DOHH2 (cell line): Measurements from ENCODE around the gene CYBA.
A peak's percentile ranks its signal among the peaks of the same experiment; 100 is the strongest.

ENCODE experiments used
- H3F3A ChIP-seq: fragments of 200-600 bp; sonication (generic), shearing (Covaris generic); 2 replicates; pipeline ENCODE4 v1.6.0; 2016; ENCODE audit warnings: antibody characterized with exemption, mild to moderate bottlenecking; ENCODE audit not compliant: control insufficient read depth, insufficient read depth
- H3K27ac ChIP-seq: fragments of 200-600 bp; sonication (generic); 2 replicates; pipeline ENCODE4 v1.5.1; 2014; ENCODE audit warnings: low read depth, mild to moderate bottlenecking, low read length, moderate library complexity
- H3K27me3 ChIP-seq: fragments of 200-600 bp; sonication (generic); 2 replicates; pipeline ENCODE4 v1.6.1; 2014; ENCODE audit warnings: mild to moderate bottlenecking, low read length, mixed read lengths; ENCODE audit not compliant: control insufficient read depth
- H3K36me3 ChIP-seq: fragments of 200-600 bp; sonication (generic); 2 replicates; pipeline ENCODE4 v1.6.1; 2014; ENCODE audit warnings: mild to moderate bottlenecking, low read length, moderate library complexity, mixed read lengths; ENCODE audit not compliant: control insufficient read depth
- H3K4me1 ChIP-seq: fragments of 200-600 bp; sonication (generic); 2 replicates; pipeline ENCODE4 v1.6.1; 2014; ENCODE audit warnings: mild to moderate bottlenecking, low read length, mixed read lengths; ENCODE audit not compliant: control insufficient read depth
- H3K4me2 ChIP-seq: fragments of 200-600 bp; sonication (generic); 2 replicates; pipeline ENCODE4 v1.6.0; 2014; ENCODE audit warnings: mild to moderate bottlenecking, low read length, moderate library complexity
- H3K4me3 ChIP-seq: fragments of 200-600 bp; sonication (generic); 2 replicates; pipeline ENCODE4 v1.5.1; 2014; ENCODE audit warnings: mild to moderate bottlenecking, low read length, mixed read lengths
- H3K79me2 ChIP-seq: fragments of 200-600 bp; sonication (generic); 2 replicates; pipeline ENCODE4 v1.6.1; 2014; ENCODE audit warnings: mild to moderate bottlenecking, low read length, mixed read lengths; ENCODE audit not compliant: control insufficient read depth
- H3K9me2 ChIP-seq: fragments of 200-600 bp; sonication (generic); replicated peaks from 2 replicates; pipeline ENCODE4 v1.6.1; 2014; ENCODE audit warnings: mild to moderate bottlenecking, low read length, mixed read lengths; ENCODE audit not compliant: control insufficient read depth
- H3K9me3 ChIP-seq: fragments of 200-600 bp; sonication (generic); 2 replicates; pipeline ENCODE4 v1.6.1; 2014; ENCODE audit warnings: antibody characterized with exemption, low read length, mixed read lengths; ENCODE audit not compliant: control insufficient read depth, insufficient read depth
- H4K20me1 ChIP-seq: fragments of 200-600 bp; sonication (generic); 2 replicates; pipeline ENCODE4 v1.6.0; 2014; ENCODE audit warnings: low read depth, mild to moderate bottlenecking, antibody characterized with exemption, low read length, moderate library complexity; ENCODE audit not compliant: control insufficient read depth, insufficient read depth
- EZH2phosphoT487 ChIP-seq: fragments of 200-600 bp; sonication (generic); IDR thresholded peaks from 2 replicates; pipeline ENCODE4 v1.6.1; 2017; ENCODE audit warnings: borderline replicate concordance, mild to moderate bottlenecking, antibody characterized with exemption, low read length, moderate library complexity, mixed read lengths
- TF ChIP-seq, protein P1 (sequence below): fragments of 200-600 bp; sonication (generic); IDR thresholded peaks from one replicate; pipeline ENCODE4 v1.5.1; 2014; ENCODE audit warnings: antibody characterized with exemption, mild to moderate bottlenecking, low read depth, low read length; ENCODE audit not compliant: poor library complexity, severe bottlenecking

The CYBA gene

DNA sequence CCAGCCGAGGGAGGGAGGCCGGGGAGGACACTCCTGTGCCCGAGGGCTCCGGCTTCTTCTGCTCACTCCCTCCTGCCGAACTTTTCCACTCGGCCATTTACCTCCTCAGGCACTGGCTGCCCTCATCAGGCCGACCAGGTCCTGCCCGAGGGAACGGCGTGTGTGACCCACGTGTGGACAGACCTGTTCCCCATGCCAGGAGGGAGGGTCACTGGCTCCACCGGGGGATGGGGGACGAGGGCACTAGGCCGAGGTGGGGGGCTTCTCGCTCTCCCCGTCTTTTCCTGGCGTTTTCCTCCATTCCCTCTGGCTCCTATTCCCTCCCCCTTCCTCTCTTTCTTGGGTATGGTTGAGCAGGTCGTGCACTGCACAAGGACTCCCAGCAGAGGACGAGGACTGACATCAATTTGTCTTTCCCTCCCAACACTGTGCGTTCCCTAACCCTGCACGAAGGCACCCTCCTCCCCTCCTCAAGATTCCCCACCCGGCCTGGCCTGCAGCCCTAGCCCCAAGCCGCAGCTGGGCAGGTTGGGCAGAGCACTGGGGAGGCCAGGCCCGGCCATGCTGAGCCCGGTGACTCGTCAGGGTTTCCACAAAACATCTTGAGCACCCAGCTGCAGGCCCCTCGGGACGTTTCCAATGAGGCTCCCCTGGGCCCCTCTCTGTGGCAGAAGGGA, 15.7 kb downstream of the CYBA start:
- H4K20me1 ChIP-seq, result no peaks in the 10 kb centered on the region

DNA sequence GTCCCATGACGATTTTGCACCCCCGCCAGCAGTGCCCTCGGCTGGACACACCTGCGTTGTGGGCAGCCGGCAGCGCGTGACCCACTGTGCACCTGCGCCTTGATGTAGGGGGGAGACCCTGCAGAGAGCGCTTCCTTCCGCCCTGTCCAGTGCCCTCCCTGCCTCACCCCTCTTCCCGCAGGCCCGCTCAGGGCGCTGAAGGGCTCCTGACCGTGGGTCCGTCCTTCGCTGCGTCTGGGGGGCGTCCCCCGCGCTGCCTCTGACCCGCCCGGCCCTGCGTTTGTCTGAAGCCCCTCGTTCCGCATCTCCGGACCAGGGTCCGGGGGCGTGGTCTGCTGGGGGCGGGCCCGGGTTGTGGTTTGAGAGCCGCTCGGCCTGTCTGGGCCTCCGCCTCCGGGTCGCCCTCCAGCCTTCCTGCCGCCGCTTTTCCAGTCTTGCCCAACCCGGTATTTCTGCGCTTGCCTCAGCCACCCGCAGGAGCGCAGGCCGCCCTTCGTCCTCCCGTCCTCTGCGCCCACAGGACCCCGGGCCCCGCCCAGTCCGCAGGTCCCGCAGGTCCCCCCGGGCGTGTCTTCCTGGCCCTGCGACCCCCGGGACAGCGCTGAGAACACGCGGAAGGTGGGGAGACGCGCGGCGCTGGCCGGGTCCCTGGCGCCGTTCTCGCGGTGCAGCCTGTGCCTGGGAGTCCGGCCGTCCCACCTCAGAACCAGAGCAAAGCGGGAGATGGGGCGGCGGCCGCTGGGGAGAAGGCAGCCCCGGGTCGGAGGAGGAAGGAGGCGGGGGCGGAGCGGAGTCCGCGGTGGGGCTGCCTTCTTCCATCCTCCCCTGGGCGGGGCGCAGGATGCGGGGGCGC, 16.5 kb downstream of the CYBA start:
- Histone ChIP-seq H3K36me3 (peaks cover 37% of the 10 kb centered on the region), H4K20me1 (no peaks in the 10 kb centered on the region), H3F3A (peaks cover 10% of the 10 kb centered on the region), H3K4me1 (peaks cover 68% of the 10 kb centered on the region), H3K9me2 (no peaks in the 10 kb centered on the region), H3K4me2 (peak overlapping the region; percentile 76), H3K9me3 (0 out of 2 replicates have a peak, but pooled peaks cover 3% of the 10 kb centered on the region), H3K79me2 (no peaks in the 10 kb centered on the region), H3K4me3 (peak overlapping the region; percentile 71), H3K27ac (peak overlapping the region; percentile 66), H3K27me3 (peaks cover 17% of the 10 kb centered on the region)
- TF ChIP-seq, protein P1, sequence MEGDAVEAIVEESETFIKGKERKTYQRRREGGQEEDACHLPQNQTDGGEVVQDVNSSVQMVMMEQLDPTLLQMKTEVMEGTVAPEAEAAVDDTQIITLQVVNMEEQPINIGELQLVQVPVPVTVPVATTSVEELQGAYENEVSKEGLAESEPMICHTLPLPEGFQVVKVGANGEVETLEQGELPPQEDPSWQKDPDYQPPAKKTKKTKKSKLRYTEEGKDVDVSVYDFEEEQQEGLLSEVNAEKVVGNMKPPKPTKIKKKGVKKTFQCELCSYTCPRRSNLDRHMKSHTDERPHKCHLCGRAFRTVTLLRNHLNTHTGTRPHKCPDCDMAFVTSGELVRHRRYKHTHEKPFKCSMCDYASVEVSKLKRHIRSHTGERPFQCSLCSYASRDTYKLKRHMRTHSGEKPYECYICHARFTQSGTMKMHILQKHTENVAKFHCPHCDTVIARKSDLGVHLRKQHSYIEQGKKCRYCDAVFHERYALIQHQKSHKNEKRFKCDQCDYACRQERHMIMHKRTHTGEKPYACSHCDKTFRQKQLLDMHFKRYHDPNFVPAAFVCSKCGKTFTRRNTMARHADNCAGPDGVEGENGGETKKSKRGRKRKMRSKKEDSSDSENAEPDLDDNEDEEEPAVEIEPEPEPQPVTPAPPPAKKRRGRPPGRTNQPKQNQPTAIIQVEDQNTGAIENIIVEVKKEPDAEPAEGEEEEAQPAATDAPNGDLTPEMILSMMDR, result no peak
- TF ChIP-seq EZH2phosphoT487, result no peak

More for the DNA sequence above, 15.7 kb downstream of the CYBA start:
- Histone ChIP-seq H3K27ac (peak overlapping the region; percentile 66), H3K4me2 (peak overlapping the region; percentile 76), H3K4me1 (peaks cover 75% of the 10 kb centered on the region), H3K4me3 (peak overlapping the region; percentile 71), H3F3A (peaks cover 14% of the 10 kb centered on the region), H3K27me3 (peaks cover 25% of the 10 kb centered on the region), H3K36me3 (peaks cover 29% of the 10 kb centered on the region), H3K9me2 (no peaks in the 10 kb centered on the region), H3K79me2 (no peaks in the 10 kb centered on the region), H3K9me3 (0 out of 2 replicates have a peak, but pooled peaks cover 3% of the 10 kb centered on the region)
- TF ChIP-seq, protein P1, result peak; percentile 17
- no peak for TF ChIP-seq EZH2phosphoT487

DNA sequence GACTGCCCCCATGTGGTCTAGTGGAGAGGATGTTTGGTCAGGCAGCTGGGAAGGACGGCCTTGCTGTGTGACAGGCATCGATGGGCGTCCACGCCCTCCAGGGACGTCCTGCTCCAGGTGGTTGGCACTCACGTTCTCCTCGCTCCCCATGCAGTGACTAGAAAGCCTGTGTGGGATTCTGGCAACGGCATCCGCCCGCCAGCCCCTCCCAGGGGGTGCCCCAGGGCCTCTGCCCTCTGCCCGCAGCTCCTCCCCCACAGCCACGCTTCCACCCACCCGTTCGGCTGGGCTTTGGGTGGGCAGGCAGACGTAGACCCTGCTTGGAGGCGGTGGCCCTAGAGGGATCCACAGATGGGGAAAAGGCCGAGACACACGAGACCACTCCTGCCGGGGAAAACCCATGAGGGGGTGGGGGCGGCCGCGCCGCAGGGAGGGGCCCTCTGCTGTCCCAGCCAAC, 17.1 kb downstream of the CYBA start:
- Histone ChIP-seq H3K9me3 (0 out of 2 replicates have a peak, but pooled peaks cover 2% of the 10 kb centered on the region), H3K4me1 (peaks cover 61% of the 10 kb centered on the region), H3K4me2 (peak overlapping the region; percentile 76), H3K79me2 (no peaks in the 10 kb centered on the region), H3K9me2 (no peaks in the 10 kb centered on the region), H4K20me1 (no peaks in the 10 kb centered on the region), H3K4me3 (peak overlapping the region; percentile 71), H3K27ac (peak overlapping the region; percentile 66), H3K27me3 (peaks cover 11% of the 10 kb centered on the region), H3F3A (peaks cover 10% of the 10 kb centered on the region), H3K36me3 (peaks cover 39% of the 10 kb centered on the region)
- TF ChIP-seq, protein P1, result peak; percentile 65
- no peak for TF ChIP-seq EZH2phosphoT487
